OCI-LY7 (cell line): ENCODE data around the gene RPS21.

Experiments
- EZH2phosphoT487 ChIP-seq: fragments of 200-600 bp; sonication (generic); IDR thresholded peaks from 2 replicates; pipeline ENCODE4 v1.6.1; 2018; ENCODE audit warnings: low read depth, borderline replicate concordance, mild to moderate bottlenecking, mixed run types, antibody characterized with exemption, low read length, moderate library complexity, mixed read lengths
- TF ChIP-seq, protein P1 (sequence below): fragments of 200-600 bp; sonication (generic); conservative IDR thresholded peaks from 2 replicates; pipeline ENCODE4 v1.5.1; 2014; ENCODE audit warnings: mild to moderate bottlenecking, antibody characterized with exemption, low read length, moderate library complexity, mixed read lengths

DNA sequence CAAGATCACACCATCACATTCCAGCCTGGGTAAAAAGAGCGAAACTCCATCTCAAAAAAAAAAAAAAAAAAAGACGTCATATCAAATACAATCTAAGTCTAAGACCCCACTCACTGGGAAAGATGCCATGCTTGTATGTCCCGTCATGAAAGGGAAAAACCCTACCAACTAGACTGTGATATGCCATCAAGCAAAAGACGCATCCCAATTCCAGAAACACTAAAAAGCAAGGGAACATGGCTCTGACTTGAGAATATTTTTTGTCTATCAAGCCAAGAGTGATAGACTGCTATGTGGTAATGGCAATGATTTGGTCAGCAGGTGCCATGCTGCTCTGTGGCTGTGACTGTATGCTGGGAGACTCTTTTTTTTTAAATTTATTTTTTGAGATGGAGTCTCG, 42.8 kb upstream of the RPS21 start:
- TF ChIP-seq, protein P1, sequence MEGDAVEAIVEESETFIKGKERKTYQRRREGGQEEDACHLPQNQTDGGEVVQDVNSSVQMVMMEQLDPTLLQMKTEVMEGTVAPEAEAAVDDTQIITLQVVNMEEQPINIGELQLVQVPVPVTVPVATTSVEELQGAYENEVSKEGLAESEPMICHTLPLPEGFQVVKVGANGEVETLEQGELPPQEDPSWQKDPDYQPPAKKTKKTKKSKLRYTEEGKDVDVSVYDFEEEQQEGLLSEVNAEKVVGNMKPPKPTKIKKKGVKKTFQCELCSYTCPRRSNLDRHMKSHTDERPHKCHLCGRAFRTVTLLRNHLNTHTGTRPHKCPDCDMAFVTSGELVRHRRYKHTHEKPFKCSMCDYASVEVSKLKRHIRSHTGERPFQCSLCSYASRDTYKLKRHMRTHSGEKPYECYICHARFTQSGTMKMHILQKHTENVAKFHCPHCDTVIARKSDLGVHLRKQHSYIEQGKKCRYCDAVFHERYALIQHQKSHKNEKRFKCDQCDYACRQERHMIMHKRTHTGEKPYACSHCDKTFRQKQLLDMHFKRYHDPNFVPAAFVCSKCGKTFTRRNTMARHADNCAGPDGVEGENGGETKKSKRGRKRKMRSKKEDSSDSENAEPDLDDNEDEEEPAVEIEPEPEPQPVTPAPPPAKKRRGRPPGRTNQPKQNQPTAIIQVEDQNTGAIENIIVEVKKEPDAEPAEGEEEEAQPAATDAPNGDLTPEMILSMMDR, result no peak
- TF ChIP-seq EZH2phosphoT487, result no peak
